ENCODE results near the gene RPS15.
"Not testable (repeated sequence)": the region's sequence is repeated elsewhere in the genome, so short reads cannot be mapped to it uniquely, and the experiment has no call there.

The RPS15 gene

GRCh38 chr19:1471515-1472160 is 33.4 kb downstream of the RPS15 start:
- no peak for DNase-seq

GRCh38 chr19:1472231-1473084 is 34.3 kb downstream of the RPS15 start:
- no peak for DNase-seq

- no peak for DNase-seq
Measured at GRCh38 chr19:1473085-1473851, 35.1 kb downstream of the RPS15 start.

GRCh38 chr19:1474011-1474764 is 36.0 kb downstream of the RPS15 start:
- no peak for DNase-seq

GRCh38 chr19:1474765-1475351 is 36.7 kb downstream of the RPS15 start:
- no peak for DNase-seq

GRCh38 chr19:1475751-1476437 is 37.7 kb downstream of the RPS15 start:
- DNase-seq, result no peak

GRCh38 chr19:1477056-1477455 is 38.9 kb downstream of the RPS15 start:
- DNase-seq, result not testable (repeated sequence)

- DNase-seq, result peak; percentile 86
Measured at GRCh38 chr19:1478934-1479707, 40.9 kb downstream of the RPS15 start, which contains the start of gene C19orf25. TSS of gene C19orf25 (minus strand) at chr19:1479215. CDS start at chr19:1478903, 312 bp downstream.

GRCh38 chr19:1481224-1481892 is 43.2 kb downstream of the RPS15 start:
- DNase-seq, result no peak

- no peak for DNase-seq
Measured at GRCh38 chr19:1481893-1482360, 43.7 kb downstream of the RPS15 start.

- no peak for DNase-seq
Measured at GRCh38 chr19:1482361-1483130, 44.4 kb downstream of the RPS15 start.

- no peak for DNase-seq
Measured at GRCh38 chr19:1483131-1483978, 45.2 kb downstream of the RPS15 start.

GRCh38 chr19:1483979-1484428 is 45.8 kb downstream of the RPS15 start:
- DNase-seq, result no peak

- DNase-seq, result no peak
Measured at GRCh38 chr19:1486720-1487575, 48.8 kb downstream of the RPS15 start.

GRCh38 chr19:1487576-1488281 is 49.5 kb downstream of the RPS15 start:
- no peak for DNase-seq

GRCh38 chr19:1488282-1488601 is 50.0 kb downstream of the RPS15 start:
- no peak for DNase-seq

Data from GDM1 (cell line).